GM13976 (cell line): ENCODE results near the gene SON.
"Not testable (repeated sequence)": the region's sequence is repeated elsewhere in the genome, so short reads cannot be mapped to it uniquely, and the experiment has no call there.

ENCODE experiments used
- DNase-seq: peaks from one replicate; pipeline ENCODE4 v3.0.0; 2012; ENCODE audit warnings: low spot score
- CTCF ChIP-seq: IDR thresholded peaks from 2 replicates; pipeline ENCODE4 v1.5.1; 2012; ENCODE audit warnings: borderline replicate concordance, mild to moderate bottlenecking; ENCODE audit not compliant: insufficient read depth; ENCODE audit errors: extremely low read depth, missing control alignments, control extremely low read depth
- in situ Hi-C: fragments of 300-500 bp; cut with MboI; formaldehyde crosslinking; loops from one replicate; pipeline ENCODE4 v1.12.0; 2022; ENCODE audit warnings: low sequenced_read_pairs, mixed read lengths, inconsistent platforms; ENCODE audit not compliant: unreplicated experiment

SON gene

GRCh38 chr21:33567914-33568313, 25.1 kb downstream of the SON start:
- no peak for TF ChIP-seq CTCF
- DNase-seq: no peak
- in situ Hi-C loops: no loop called here

GRCh38 chr21:33568448-33568847, 25.6 kb downstream of the SON start:
- in situ Hi-C loops: no loop called here
- no peak for DNase-seq
- TF ChIP-seq CTCF: no peak

GRCh38 chr21:33569991-33570390, 27.2 kb downstream of the SON start:
- DNase-seq: no peak
- TF ChIP-seq CTCF: no peak
- in situ Hi-C loops: no loop called here

GRCh38 chr21:33572350-33572749, 29.5 kb downstream of the SON start:
- TF ChIP-seq CTCF: no peak
- DNase-seq: no peak
- in situ Hi-C loops: no loop called here

- DNase-seq: not testable (repeated sequence)
Observed at GRCh38 chr21:33576741-33577141, 33.9 kb downstream of the SON start.

GRCh38 chr21:33578214-33578613, 35.4 kb downstream of the SON start:
- no peak for DNase-seq
- TF ChIP-seq CTCF: no peak
- in situ Hi-C loops: no loop called here

More at GRCh38 chr21:33576741-33577141, 33.9 kb downstream of the SON start:
- in situ Hi-C loops: not testable (repeated sequence)

- no peak for TF ChIP-seq CTCF
- in situ Hi-C loops: no loop called here
- DNase-seq: no peak
Observed at GRCh38 chr21:33578959-33579542, 36.2 kb downstream of the SON start.
